ENCODE measurements around the gene USP22.

DNA sequence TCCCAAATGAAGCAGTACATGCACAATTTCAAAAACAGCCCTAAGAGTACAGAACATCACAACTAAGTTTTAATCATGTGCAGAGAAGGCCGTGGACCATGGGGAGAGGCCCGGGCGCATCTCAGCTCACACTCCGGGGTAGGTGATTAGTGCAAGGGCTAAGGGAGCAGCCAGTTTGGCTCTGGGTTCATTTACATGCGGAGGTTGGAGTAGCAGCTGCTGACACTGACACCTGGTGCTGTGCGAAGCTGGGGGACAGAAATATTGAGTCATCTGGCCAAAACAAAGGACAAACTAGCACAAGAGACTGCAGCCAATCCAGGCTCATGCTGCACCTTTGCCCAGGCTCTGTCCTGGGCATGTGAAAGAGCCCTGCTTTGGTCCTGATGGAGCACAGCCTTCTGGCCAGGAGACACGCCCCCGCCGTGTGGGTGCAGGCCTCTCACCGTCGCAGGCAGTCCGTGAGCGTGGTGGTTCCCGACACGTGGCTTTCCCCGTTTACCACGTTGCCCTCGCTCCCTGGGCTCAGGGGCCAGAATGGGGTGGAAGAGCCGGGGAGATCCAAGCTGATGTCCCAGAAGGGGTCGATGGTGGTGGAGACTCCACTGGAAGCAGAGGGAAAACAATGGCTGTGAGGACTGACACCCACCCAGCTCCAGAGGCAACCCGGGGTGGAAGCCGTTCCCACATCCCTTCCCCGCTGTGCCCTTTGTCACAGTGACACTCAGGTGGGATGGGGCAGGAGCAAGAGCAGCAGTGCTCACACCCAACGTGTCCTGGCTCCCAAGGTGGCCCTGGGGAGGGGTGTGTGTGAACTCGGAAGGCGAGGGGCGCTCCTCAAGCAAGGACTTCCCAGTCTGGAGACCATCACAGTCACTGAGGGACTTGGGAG is 31.9 kb downstream of the USP22 start:
- TF ChIP-seq, protein P1, sequence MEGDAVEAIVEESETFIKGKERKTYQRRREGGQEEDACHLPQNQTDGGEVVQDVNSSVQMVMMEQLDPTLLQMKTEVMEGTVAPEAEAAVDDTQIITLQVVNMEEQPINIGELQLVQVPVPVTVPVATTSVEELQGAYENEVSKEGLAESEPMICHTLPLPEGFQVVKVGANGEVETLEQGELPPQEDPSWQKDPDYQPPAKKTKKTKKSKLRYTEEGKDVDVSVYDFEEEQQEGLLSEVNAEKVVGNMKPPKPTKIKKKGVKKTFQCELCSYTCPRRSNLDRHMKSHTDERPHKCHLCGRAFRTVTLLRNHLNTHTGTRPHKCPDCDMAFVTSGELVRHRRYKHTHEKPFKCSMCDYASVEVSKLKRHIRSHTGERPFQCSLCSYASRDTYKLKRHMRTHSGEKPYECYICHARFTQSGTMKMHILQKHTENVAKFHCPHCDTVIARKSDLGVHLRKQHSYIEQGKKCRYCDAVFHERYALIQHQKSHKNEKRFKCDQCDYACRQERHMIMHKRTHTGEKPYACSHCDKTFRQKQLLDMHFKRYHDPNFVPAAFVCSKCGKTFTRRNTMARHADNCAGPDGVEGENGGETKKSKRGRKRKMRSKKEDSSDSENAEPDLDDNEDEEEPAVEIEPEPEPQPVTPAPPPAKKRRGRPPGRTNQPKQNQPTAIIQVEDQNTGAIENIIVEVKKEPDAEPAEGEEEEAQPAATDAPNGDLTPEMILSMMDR (IDR thresholded peaks at IDR 0.05), result no peak
- TF ChIP-seq POLR2A (IDR thresholded peaks at IDR 0.05), result no peak

Data from esophagus squamous epithelium (tissue), 4 donors.